HG03139 (cell line): ENCODE measurements around the gene ATP13A3.
"Not testable (repeated sequence)": the region's sequence is repeated elsewhere in the genome, so short reads cannot be mapped to it uniquely, and the experiment has no call there.

Experiments used
- ATAC-seq: cut with Tn5 transposase; IDR thresholded peaks from one replicate; pipeline ENCODE4 v1.9.1; 2021; ENCODE audit not compliant: unreplicated experiment

The ATP13A3 gene

GRCh38 chr3:194486540-194487288 is at the start of gene ATP13A3:
TSS of gene ATP13A3 (minus strand) at chr3:194487002. CDS start at chr3:194462190, 24,812 bp downstream.
- peak; percentile 56 for ATAC-seq

GRCh38 chr3:194535199-194535598 is 48.4 kb upstream of the ATP13A3 start:
- ATAC-seq: not testable (repeated sequence)

GRCh38 chr3:194534243-194534642 is 47.4 kb upstream of the ATP13A3 start:
- ATAC-seq: no peak

GRCh38 chr3:194532591-194532990 is 45.8 kb upstream of the ATP13A3 start:
- no peak for ATAC-seq

- ATAC-seq: no peak
Observed at GRCh38 chr3:194527726-194528125, 40.9 kb upstream of the ATP13A3 start.

GRCh38 chr3:194526164-194526563 is 39.4 kb upstream of the ATP13A3 start:
- no peak for ATAC-seq

GRCh38 chr3:194522579-194523046 is 35.8 kb upstream of the ATP13A3 start:
- ATAC-seq: no peak

GRCh38 chr3:194521510-194522260 is 34.9 kb upstream of the ATP13A3 start:
- no peak for ATAC-seq

- not testable (repeated sequence) for ATAC-seq
Observed at GRCh38 chr3:194520682-194521162, 33.9 kb upstream of the ATP13A3 start.

GRCh38 chr3:194520201-194520600 is 33.4 kb upstream of the ATP13A3 start:
- ATAC-seq: not testable (repeated sequence)

GRCh38 chr3:194518652-194519051 is 31.9 kb upstream of the ATP13A3 start:
- ATAC-seq: no peak

- ATAC-seq: no peak
Observed at GRCh38 chr3:194517333-194517732, 30.5 kb upstream of the ATP13A3 start.

- ATAC-seq: no peak
Observed at GRCh38 chr3:194514626-194515025, 27.8 kb upstream of the ATP13A3 start.

- ATAC-seq: no peak
Observed at GRCh38 chr3:194512895-194513601, 26.2 kb upstream of the ATP13A3 start.

- ATAC-seq: no peak
Observed at GRCh38 chr3:194508491-194509453, 22.0 kb upstream of the ATP13A3 start.

GRCh38 chr3:194507571-194507970 is 20.8 kb upstream of the ATP13A3 start:
- ATAC-seq: no peak

GRCh38 chr3:194505791-194506415 is 19.1 kb upstream of the ATP13A3 start:
- ATAC-seq: no peak

GRCh38 chr3:194504861-194505260 is 18.1 kb upstream of the ATP13A3 start:
- ATAC-seq: no peak

- no peak for ATAC-seq
Observed at GRCh38 chr3:194504146-194504545, 17.3 kb upstream of the ATP13A3 start.

GRCh38 chr3:194503081-194503531 is 16.3 kb upstream of the ATP13A3 start:
- ATAC-seq: no peak
